ENCODE results near the gene PGK2.

Gene PGK2

GRCh38 chr6:49736017-49736508 lies 51.0 kb downstream of the PGK2 start:
- DNase-seq (ENCODE audit: low spot score): no peak
